ENCODE measurements around the gene HOXC11.

GRCh38 chr12:53989227-53990113 is 16.5 kb downstream of the HOXC11 start:
- TF ChIP-seq CTCF (IDR thresholded peaks at IDR 0.05) (no peak), POLR2A (IDR thresholded peaks at IDR 0.05) (no peak)

All from sigmoid colon (tissue), 3 donors.